GM18870 (cell line): ENCODE measurements around the gene MORN5.

Experiments
- ATAC-seq: cut with Tn5 transposase; IDR thresholded peaks from one replicate; pipeline ENCODE4 v1.9.1; 2021; ENCODE audit warnings: moderate library complexity; ENCODE audit not compliant: unreplicated experiment

Gene MORN5

DNA sequence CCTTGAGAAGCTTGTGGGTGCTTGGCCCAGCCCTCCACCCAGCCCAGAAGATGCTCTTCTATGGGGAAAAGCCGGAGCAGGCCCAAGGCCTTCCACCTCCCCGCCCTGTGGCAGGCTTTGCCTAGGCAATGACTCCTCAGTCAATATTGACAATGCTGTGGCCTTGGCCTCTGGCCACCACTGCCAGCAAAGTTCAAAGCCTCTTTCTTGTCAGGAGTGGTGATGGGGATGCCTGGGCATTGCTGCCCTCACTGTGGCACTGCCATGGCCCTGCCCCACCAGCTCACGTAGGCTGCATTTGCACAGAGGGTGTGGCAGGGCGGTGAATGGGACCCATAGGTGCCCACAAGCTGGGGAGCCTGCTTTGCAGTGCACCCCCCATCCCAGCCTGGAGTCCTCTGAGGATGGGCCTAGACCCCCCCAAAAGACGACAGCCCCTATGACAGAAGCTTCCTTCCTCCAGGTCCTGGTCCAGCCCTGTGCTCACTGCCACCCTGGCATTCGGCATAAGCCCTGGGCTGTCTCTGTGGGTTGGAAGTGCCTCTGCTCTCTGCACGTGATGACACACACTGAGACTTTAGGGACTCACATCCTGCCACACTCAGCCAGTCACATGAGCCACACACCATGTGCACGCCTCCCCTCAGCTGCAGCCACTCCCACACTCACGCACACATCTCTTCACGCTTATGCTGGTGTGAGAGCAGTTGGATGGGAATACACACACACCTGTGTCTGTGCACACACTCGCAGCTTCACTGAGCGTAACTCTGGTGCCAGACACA is 31.1 kb downstream of the MORN5 start:
- no peak for ATAC-seq

DNA sequence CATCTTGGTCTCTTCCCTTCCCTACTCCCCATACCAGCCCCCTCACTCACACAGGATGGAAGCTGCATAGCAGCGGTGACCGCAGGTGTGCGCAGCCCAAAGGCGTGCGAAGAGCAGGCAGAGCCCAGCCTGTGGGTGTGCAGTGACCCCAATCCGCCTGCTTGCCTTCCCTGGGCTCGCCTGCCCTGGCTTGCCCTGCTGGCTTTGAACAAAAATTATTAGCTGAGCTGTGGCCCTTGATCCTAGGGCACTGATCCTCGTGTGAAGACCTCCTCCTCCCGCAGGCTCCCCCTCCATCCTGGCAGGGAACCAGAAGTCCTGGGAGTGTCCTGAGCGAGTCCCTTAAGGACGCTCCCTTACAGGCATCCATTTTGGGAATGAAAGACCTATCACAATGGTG is 31.9 kb downstream of the MORN5 start:
- ATAC-seq: no peak

DNA sequence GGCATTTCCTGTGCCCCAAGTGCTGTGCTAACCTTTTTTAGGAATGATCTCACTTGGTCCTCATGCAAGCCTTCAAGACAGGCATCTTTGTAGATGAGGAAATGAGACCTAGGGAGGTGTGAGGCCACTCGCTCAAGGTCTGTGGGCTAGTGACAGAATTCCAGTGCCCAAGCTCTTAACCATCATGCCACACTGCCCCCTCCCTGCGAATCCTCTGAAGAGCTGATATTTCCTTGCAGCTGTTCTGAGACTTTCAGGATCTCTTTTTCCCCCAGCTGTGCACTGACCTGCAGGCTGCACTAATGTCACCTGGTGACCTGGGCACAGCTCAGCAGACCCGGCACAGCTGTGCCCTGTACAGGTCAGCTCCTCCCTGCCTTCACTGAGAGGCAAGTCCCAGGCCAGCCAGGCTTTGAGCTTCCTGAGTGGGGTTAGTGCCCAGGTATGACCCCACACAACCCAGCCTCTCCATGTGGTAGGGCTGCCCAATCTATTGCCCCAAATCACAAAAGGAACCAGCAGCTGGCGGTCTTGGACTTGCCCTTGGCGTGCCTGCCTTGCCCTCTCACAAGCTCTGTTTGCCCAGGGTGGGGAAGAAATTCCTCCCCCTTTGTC is 32.7 kb downstream of the MORN5 start:
- ATAC-seq: no peak

DNA sequence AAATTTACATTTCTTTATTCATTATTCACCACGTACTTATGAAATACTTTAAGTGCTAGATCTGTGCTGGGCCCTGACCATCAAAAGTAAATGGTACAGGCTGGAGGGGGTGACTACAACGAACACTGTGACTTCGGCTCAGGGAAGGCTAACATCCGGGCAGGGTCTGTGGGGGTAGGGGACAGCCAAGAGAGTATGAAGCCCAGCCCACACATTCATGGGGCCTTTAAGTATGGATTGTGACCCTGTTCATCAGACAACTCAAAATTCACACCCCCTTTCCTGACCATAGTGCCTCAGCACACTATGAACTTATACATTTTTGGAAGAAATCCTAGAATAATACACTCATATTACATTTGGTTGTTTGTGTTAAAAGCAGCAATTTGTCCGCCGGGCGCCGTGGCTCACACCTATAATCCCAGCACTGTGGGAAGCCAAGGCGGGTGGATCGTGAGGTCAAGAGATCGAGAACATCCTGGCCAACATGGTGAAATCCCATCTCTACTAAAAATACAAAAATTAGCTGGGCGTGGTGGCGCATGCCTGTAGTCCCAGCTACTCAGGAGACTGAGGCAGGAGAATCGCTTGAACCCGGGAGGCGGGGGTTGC is 33.3 kb downstream of the MORN5 start:
- no peak for ATAC-seq

DNA sequence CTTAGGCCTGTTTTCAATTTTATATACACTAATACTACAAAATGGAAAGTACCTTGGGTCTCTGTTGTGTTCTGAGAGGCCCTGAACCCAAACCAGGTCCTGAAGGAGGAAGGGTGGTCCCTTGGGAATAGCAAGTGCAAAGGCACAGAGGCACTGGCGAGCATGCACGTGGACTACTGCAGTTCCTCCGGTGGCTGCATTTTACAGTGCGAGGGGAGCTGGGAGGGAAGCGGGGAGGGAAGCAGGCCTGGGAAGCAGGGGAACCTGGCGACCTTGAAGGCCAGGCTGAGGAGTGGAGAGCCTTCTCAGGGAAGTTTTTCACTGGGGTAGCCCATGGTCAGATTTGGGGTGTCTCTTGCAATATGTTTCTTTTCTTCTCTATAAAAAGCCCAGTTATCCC is 33.9 kb downstream of the MORN5 start:
- no peak for ATAC-seq

DNA sequence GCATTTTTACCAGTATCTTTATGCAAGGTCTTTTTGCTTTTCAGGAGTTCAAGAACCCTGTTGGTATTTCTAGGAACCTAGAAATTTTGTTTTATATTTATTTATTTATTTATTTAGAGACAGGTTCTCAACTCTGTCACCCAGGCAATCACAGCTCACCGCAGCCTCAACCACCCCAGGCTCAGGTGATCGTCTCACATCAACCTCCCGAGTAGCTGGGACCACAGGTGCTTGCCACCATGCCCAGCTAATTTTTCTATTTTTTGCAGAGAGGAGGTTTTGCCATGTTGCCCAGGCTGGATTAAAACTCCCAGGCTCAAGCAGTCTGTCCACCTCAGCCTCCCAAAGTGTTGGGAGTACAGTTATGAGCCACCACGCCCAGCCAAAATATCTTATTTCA is 36.2 kb downstream of the MORN5 start:
- ATAC-seq: no peak

DNA sequence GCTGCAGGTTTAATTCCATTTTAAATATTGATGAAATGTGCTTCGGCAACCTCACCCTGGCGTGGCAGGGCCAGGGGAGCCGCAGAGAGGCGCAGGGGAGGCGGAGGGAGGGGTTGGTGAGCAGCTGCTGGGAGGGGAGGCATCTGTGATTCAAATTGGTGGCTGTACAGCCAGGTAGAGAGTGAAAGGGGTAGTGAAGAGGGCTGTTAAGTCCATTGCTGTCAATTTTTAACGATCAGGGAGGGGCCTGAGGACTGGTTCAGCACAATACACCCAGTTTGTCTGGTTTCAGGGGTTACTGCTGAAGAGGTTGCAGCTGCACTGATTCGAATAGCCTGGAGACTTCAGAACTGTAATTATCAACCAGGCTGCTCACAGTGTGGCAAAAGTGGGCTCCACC is 37.7 kb downstream of the MORN5 start:
- peak; percentile 58 for ATAC-seq

DNA sequence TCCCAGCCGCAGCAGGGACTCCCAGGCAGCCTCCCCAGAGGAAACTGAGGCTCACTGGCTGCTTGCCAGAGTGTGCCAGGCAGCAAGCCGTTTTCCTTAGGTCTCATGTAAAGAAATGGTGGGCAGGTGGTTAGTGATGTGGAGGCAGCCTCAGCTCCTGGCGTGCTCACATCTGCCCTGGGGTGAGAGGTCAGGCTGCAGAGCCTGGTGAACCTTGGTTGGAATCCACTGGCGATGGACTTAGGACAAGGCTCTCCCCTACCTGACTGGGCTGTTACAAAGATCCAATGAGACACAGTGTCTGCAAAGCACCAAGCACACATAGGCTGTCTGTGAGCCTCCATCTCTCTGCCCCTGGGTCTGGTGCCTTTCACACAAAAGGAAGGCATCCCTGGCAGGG is 38.2 kb downstream of the MORN5 start:
- ATAC-seq: no peak

DNA sequence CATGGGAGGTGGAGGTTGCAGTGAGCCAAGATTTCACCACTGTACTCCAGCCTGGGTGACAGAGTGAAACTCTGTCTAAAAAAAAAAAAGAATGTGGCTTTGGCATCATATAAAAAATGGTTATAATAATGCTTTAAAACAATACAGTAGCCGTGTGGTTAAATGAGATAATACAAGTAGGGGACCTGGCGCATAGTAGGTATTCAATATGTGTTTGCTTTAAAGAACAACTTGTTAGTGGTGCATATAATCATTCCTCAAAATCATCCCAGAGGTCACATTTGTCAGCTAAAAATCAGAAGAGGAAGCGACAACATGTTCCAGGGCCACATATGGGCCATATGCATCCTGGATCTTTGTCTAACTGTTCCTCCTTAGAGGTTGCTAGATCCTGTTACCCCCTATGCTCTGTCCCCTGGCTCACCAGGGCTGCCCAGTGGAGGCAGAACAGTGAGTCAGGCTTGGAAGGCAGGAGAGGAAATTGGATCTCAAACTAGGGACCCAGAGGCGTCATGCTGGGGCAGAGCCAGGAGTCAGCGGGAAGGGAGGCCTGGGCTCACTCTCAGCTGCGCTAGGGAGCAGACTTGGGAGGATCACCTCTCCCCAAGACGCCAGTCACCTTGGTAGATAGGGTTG is 41.4 kb downstream of the MORN5 start:
- ATAC-seq: no peak

DNA sequence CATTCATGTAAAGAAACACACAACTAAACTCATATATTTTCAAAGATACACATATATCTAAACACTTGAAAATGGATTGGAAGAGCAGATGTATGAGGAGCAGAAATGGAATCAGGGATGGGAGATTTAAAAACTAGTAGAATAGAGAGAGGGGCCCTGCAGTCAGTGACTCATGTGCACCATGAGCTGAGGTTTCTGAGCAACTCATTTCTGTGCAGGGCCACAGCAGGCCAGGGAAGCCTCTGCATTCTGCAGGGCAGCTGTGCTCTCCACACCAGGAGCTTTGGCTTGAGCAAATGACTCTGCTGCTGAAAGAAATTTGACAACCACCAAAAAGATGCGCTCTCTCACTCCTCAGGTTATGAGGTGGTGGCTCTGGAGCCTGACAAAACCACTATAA is 41.9 kb downstream of the MORN5 start:
- ATAC-seq: no peak

DNA sequence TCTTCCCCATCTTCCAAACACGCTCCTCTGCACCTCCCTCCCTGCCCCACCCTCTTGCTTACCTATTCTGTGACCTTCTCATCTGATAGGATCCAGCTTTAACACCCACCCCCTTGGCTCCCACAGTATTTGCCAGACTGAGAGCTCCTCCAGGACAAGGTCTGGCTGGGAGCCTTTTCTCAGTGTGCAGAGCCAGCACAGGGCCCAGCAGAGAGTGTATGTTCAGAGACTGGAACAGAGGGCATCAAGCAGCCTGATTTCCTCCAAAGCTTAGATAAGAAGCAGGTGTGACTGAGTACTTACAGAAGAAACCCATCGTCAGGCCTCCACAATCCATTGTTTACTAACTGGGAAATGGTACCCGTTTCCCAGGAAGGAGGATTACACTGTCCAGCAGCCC is 42.4 kb downstream of the MORN5 start:
- no peak for ATAC-seq

DNA sequence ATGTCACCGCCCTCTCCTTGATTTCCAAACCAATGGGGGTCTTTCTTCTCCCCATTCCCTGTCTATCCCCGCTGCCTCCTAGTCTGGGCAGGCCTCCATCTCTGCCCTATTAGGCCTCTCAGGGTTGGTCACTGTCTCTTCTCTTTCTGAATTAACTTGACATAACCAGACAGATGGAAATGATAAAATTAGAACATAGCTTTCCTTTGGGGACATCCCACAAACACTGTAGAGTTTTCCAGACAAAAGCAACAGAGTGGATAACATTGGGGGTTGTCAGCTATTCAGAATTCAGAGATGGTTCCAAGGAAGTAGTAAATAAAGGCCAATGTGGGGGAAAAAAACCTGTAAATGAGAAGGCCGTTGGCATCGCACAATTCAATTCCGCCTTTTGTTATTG is 44.3 kb downstream of the MORN5 start:
- no peak for ATAC-seq

DNA sequence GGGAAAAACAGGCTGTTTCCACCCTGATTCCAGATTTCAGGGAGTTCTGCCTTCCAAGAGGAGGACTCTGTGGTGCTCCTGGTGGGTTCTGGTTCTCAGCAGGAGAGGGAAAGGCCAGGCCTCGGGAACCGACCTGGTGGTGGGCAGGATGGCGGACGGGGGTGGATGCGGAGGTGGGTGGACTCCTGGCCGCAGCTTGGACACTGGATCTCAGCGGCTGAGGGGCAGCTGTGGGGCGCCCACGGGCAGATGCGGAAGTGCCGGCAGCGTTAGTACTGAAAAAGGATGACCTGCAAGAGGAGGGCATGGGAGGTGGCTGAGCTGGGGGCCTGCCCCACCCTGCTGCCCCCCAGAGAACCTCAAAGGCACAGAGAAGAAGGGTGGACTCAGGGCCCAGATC is 44.8 kb downstream of the MORN5 start:
- ATAC-seq: no peak

DNA sequence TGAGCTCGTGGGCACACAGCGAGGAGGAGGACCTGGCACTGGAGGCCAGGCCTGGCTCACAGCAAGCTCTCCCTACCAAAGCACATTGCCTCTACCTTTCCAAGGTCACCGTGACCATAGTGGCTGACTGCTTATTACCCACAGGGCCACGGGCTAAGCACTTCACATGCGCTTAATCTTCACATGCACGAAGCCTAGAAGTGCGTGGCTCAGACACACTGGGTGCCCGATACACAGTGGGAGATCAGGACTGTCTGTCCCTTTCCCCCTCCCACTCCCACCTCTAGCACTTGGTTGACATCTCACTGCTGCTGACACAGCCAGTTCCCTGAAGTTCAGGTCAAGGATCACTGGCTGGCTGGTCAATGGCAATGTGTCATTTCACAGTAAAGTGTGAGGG is 45.5 kb downstream of the MORN5 start:
- ATAC-seq: no peak

DNA sequence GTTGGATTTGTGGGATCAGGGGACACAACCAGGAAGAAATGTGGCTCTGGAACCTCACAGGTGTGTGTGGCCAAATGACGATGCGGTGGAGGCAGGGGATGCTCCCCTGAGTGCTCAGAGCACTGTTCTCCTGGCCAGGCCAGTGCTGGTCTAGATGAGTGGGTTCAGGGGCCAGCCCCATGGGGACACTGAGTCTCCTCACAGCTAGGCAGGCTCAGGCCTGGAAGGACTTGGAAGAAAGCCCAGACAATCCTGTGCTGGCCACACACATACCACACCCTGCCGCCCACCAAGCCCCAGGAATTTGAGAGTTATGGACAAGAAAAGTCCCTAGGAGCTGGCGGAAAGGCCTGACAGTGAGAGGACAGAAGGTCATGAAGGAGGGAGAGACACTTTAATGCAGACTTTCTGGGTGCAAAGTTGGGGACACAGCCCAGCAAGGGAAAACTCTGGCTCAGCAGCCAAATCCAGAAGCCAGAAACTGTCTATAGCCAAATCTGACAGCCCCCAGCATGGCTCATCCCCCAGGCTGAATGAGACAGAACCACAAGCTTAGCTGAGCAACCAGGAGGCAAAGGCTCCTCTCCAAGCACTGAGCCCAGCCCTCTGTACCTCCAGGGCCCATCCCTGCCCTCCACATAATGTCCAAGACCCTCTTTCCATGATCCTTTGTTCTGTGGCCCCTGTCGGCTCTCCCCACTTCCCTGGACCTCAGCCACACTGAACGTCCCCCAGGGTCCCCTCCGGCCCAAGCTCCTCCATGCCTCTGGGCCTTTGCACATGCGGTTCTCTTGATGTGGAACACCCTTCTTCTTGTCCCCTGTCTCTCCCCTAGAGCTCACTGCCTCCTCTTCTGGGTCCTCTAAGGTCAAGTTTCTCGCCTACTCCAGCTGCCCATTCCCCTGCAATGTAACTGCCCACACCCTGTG is 46.7 kb downstream of the MORN5 start:
- no peak for ATAC-seq

DNA sequence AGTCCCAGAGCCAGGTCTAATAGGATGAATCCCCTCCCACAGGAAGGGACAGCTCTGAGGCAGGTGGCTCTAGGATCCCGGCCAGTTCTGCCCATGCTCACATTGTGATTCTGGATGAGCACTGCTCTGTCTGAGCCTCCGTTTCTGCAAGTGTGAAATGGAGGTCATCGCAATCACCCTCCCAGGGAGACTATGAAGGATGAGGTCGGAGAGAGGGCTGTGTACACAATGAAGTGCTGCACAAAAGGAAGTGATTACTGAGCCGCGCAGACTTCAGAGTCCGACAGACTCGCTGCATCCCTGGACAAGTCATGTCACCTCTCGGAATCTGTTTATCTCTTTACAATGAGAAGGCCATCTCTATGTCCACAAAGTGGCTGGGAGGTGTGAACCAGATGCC is 47.4 kb downstream of the MORN5 start:
- no peak for ATAC-seq

DNA sequence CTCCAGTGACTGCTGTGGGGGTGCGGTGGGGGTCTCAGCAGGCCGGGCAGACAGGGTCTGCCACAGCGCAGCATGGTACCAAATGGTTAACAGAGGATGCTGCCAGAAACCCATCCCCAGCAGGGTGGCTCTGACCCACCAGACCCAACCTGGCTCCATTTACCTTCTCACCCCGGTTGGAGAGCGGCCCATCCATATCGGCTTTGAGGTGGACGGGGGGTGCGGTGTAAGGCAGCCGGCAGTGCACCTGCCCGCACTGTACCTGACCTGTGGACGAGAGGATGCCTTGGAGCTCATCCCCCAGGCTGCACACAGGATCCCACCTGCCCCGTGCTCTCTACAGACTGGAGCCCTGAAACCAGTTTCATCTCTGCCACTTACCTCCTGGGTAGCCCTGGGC is 49.7 kb downstream of the MORN5 start:
- ATAC-seq: no peak

DNA sequence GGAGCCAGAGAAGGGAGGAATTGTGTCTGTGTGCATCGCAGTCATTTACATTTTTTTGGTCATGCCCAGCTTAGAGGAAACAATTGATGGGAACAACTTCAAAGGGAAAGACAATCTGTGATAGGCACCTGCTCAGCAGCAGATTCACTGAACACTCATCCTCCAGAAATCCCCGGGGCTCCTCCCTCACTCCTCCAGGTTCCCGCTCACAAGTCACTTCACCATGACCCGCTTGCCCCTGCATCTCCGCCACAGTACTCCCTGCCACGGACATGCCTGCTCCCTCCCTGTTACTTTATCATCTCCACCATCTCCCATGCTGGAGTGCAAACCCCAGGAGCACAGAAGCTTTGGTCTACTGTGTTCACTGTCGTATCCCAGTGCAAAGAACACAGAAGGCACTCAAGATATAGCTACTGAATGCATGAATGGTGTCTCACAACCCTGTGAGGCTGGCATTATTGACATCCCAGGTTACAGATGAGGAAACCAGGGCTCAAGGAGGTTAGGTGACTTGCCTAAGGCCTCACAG is 52.8 kb downstream of the MORN5 start:
- no peak for ATAC-seq

DNA sequence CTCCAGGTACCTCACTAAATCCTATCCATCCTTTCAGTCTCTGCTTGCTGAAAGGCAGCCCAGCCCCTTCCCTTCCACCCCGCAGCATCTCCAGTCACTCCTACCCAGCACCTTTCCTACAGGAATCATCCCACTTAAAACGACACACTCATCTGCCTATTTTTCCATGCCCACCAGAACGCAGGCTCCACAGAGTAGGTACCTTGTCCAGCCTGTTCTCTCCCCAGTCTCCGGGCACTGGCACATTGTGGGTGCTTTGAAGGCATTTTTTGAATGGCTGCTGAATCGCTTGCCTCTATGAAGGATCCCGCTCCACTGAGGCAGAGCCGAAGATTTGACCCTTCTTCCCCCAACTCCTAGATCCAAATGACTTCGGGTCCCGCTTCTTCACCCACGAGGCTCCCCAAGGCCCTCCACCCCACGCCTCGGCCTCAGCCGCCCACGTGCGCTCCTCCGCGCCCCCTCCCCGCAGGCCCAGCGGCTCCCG is 53.4 kb downstream of the MORN5 start:
- ATAC-seq: no peak

DNA sequence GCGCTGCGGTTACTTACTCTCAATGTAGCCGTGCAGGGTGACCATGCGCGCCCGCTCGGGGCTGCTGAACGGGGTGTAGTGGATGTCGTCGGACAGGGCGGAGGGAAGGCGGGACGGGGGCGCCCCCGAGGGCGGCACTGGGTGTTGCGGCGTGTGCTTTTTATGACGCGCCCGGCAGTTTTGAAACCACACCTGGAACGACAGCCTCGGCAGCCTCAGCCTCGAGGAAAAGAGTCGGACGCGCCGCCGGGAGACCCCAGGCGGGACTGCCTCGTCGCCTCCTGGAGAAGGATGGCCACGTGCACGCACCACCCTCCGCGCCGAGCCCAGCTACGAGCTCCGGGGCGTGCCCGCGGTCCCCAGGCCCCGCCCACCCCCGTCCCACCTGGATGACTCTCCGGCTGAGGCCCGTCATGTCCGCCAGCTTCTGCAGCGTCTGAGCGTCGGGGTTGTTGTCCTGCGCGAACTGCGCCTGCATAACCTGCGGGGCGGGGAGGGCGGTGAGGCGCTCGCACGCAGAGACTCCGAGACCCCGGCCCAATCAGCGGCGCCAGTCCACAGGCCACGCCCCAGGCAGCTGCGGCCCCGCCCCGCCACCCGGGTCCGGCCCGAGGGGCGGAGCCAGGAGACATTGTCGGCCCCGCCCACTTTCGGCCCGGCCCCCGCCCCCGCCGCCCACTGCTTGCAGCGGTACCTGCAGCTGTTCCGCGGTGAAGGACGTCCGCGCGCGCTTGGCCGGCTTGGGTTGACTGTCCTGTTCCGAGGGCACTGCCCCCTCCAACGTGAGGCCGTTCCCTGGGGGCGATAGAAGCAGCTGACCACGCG is 54.1 kb downstream of the MORN5 start:
- ATAC-seq: no peak
